Activated CD4-positive, alpha-beta T cell treated with anti-CD3 and anti-CD28 coated beads for 24 hours (primary cell): ENCODE results near the gene PRM3.
A peak's percentile ranks its signal among the peaks of the same experiment; 100 is the strongest.

Source experiments
- DNase-seq, 2 donors: peaks; one replicate each; pipeline ENCODE4 v3.0.0-alpha.2; 2020; ENCODE audit warnings: low read depth in 2 of 2

Gene PRM3

DNA sequence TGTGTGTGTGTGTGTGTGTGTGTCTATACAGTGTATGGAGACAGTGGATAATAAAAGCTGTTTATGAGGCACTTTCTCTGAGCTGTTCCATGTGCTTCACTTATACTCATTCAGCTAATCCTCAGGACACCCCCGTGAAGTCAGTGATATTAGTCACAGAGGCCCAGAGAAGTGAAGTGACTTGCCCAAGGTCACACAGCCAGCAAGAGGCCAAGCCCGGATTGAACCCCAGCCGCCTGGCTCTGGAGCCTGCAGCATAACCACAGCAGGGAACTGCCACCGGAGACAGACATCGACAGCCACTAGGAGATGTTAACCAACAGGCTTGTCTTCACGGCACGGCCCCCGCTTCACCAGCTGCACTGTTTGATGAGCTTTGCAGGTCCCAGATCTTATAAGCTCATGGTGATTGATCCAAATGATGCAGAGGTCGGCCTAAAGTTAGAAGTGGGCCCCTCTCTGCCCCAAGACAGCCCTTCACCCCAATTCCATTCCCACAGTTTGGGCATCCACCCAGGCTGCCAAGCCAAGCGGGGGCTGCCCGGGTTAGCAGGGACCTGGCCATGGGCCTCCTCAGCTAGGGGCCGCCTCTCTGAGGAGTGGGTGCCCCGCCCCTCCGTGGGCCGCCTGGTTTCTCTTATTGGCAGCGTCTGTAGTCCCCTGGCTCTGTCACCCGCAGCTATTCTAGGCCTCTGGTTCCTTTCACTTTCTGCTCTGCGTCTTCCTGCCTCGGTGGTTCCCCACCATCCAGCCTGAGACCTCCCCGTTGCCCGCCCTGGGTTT is 48.3 kb downstream of the PRM3 start:
- peak; percentile 75 to 84 for DNase-seq

DNA sequence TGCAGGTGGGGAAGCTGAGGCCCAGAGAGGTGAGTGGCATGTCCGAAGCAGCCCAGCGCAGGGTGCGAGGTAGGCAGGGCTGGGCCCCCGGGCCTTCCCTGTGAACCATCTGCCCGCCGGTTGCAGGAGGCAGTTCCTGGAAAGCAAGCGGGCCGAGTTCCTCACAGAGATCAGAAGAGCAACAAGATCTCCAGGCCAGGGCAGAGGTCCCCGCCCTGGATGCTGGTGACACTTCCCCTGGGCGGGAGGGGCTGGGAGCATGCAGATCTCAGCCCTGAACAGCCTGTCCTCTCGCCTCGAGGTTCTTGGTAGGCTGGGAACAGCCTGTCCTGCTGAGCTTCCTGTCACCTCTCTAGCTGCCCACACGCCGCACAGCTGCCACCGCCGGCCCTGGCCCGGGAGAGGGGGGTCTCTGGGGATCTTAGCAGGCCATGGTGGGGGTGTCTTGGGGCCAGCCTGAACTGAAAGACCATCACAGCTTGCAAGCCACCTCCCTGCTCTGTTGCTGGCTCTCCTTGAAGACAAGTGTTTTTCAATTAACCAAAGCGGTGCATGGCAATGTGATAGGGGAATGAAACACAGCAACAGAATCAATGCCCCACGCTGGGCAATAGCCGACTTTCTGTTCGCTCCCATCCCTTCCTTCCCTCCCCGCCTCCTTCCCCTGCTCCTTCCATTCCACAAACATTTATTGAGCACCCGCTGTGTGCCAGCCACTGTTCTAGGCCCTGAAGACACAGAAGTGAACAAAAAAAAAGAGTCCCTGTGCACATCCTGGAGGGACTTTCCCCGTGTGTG is 49.1 kb downstream of the PRM3 start:
- peak; percentile 36 to 56 for DNase-seq
